ENCODE data around the gene CDH18. TPM values are rescaled to one million over a fixed set of nuclear protein-coding genes. Genes with fewer than 3 reads are reported as not detected.

CDH18 gene
- total and polyA plus RNA-seq, 2 of the 4 experiments (the other 2 are of a cell fraction), result 0.24 to 1.1 TPM

GRCh38 chr5:19625562-19625961 is 362.4 kb downstream of the CDH18 start:
- no peaks in the 10 kb centered on the region for H3K36me3 ChIP-seq (ENCODE audit: control insufficient read depth, insufficient read depth, low read length)
- POLR2A ChIA-PET (ENCODE audit: unreplicated experiment), result no interaction called here
- no peak overlapping the region for H2BK20ac ChIP-seq (ENCODE audit: low read depth, low read length)
- no peak overlapping the region for H2BK5ac ChIP-seq (ENCODE audit: low read depth, low read length, poor library complexity, severe bottlenecking)
- H3K4me3 ChIP-seq (ENCODE audit: insufficient read depth, low read depth, low read length), result no peak overlapping the region
- no peaks in the 10 kb centered on the region for H3K79me1 ChIP-seq (ENCODE audit: low read depth in 1 of 2, low read length in 2 of 2)
- no peak for DNase-seq
- H4K8ac ChIP-seq (ENCODE audit: low read depth in 2 of 2, low read length in 2 of 2), result no peak overlapping the region
- no peak overlapping the region for H4K5ac ChIP-seq (ENCODE audit: low read depth, low read length)
- H2AFZ ChIP-seq (replicated peaks; ENCODE audit: low read length, poor library complexity), result no peak overlapping the region
- H2AK5ac ChIP-seq (ENCODE audit: low read depth, low read length), result no peak overlapping the region
- no peak overlapping the region for H3K18ac ChIP-seq (ENCODE audit: low read depth, low read length)
- H3K27me3 ChIP-seq (ENCODE audit: control insufficient read depth, insufficient read depth, low read length), result no peaks in the 10 kb centered on the region
- no peaks in the 10 kb centered on the region for H4K20me1 ChIP-seq (ENCODE audit: insufficient read depth, low read length)
- H3K23ac ChIP-seq (ENCODE audit: low read depth, low read length), result no peak overlapping the region
- 0% methylated on average over 1 of the region's 3 CpGs; no CpG with 5 or more reads in 1 of the 2 experiments for WGBS, 2 experiments (ENCODE audit: extremely low coverage in 2 of 2, insufficient read length in 1 of 2)
- H2AK9ac ChIP-seq (replicated peaks; ENCODE audit: low read depth, low read length, poor library complexity), result no peak overlapping the region
- CTCF ChIA-PET, result no interaction called here
- TF ChIP-seq RFX5 (IDR thresholded peaks at IDR 0.05; ENCODE audit: low read depth, low read length), result no peak
- no peak for TF ChIP-seq CTCF (conservative IDR thresholded peaks at IDR 0.05; ENCODE audit: low read depth, low read length)
- no peak for TF ChIP-seq MAZ (IDR thresholded peaks at IDR 0.05; ENCODE audit: borderline replicate concordance, low read depth, low read length)
- no peak for TF ChIP-seq NFE2L2 (IDR thresholded peaks at IDR 0.05; ENCODE audit: low read depth, low read length)
- no peak for TF ChIP-seq CEBPB (IDR thresholded peaks at IDR 0.05; ENCODE audit: low read depth, low read length)
- no peak for TF ChIP-seq FOS (IDR thresholded peaks at IDR 0.05; ENCODE audit: low read depth, low read length)
- no peak for TF ChIP-seq BHLHE40 (IDR thresholded peaks at IDR 0.05; ENCODE audit: low read depth, low read length)
- TF ChIP-seq USF2 (IDR thresholded peaks at IDR 0.05; ENCODE audit: low read depth, low read length), result no peak
- no peak overlapping the region for H4K91ac ChIP-seq (ENCODE audit: insufficient read depth, low read depth, low read length)
- BruUV-seq (replicated peaks), result no TSS peak
- no peak overlapping the region for H3K9ac ChIP-seq (ENCODE audit: low read depth, low read length)
- H3K4me1 ChIP-seq (ENCODE audit: control insufficient read depth, insufficient read depth, low read length), result no peaks in the 10 kb centered on the region
- in situ Hi-C loops (cut with MboI; ENCODE audit: low sequenced_read_pairs), result no loop called here
- H3K27ac ChIP-seq (ENCODE audit: insufficient read depth, low read length), result no peak overlapping the region
- H3K9me1 ChIP-seq (ENCODE audit: insufficient read depth, low read length), result no peaks in the 10 kb centered on the region
- ATAC-seq (ENCODE audit: low read depth), result no peak
- peaks cover 7% of the 10 kb centered on the region for H3K9me3 ChIP-seq (ENCODE audit: control insufficient read depth, insufficient read depth, low read length)
- intact Hi-C loops (cut with micrococcal nuclease), result no loop called here
- H3K4ac ChIP-seq (ENCODE audit: low read depth, low read length), result no peak overlapping the region
- H3K4me2 ChIP-seq (ENCODE audit: low read depth, low read length), result no peak overlapping the region
- dilution Hi-C loops (cut with HindIII; ENCODE audit: low sequenced_read_pairs, unreplicated experiment), result no loop called here
- H3K14ac ChIP-seq (replicated peaks; ENCODE audit: low read depth, low read length), result no peak overlapping the region
- no peak overlapping the region for H2BK120ac ChIP-seq (ENCODE audit: low read depth, low read length)
- H2BK15ac ChIP-seq (ENCODE audit: low read depth, low read length), result no peak overlapping the region
- H3K56ac ChIP-seq (ENCODE audit: extremely low read depth, insufficient read depth, low read length), result no peak overlapping the region
